Heart left ventricle (tissue), 13 donors: Measurements from ENCODE around the gene PCDHGA3.

ENCODE experiments used
- CTCF ChIP-seq, 12 donors: fragments of 200-600 bp; sonication (generic) in 4 of 12; IDR thresholded peaks; one replicate each; pipeline versions ENCODE4 v1.5.0 to v1.8.0; 2018 to 2022; ENCODE audit warnings: antibody characterized with exemption in 12 of 12, mild to moderate bottlenecking in 5 of 12
- POLR2A ChIP-seq, 2 donors: fragments of 450-650 bp; IDR thresholded peaks; one replicate each; pipeline ENCODE4 v1.6.1; 2017; ENCODE audit warnings: antibody characterized with exemption in 2 of 2, mild to moderate bottlenecking in 2 of 2, moderate library complexity in 2 of 2
- donor health status: ischemic (EF 13 %, LVEDD 7.1; RV severe dilation, severe dysfunction).
- donor health status: DM: no; HTN: yes; CAD: no.
- donor health status: DM: no; HTN: no; CAD: no.
- donor health status: ischemic (EF 25% LVEDD 6.9; RV normal size, moderate dysfunction).
- donor health status: ischemic (EF 25% LVEDD 5.7; RV mildly dilated, moderate dysfunction).
- donor health status: ischemic (EF 35%, LVEDD 5.7; RV mildly dilated, moderate dysfunction).
- donor health status: nonischemic (EF 11% LVEDD 7.7; RV severe dilation, severe dysfunction).
- donor health status: DM: yes; HTN: yes; CAD: no.
- donor health status: PGD.
- donor health status: ischemic (EF 29% LVEDD 5.4; RV normal size, mild dysfunction).
- donor health status: nonischemic (EF 23%, LVEDD 6.1; RV moderate dilation, normal function).

- TF ChIP-seq CTCF (IDR thresholded peaks at IDR 0.05) (peak; percentile 70 to 91 (median 86)), POLR2A (IDR thresholded peaks at IDR 0.05) (peak; percentile 91 to 94)
These were observed 23.1 kb upstream of the PCDHGA3 start, which contains the start of gene TAF7 for GRCh38 chr5:141320225-141321169.
